Brain microvascular endothelial cell (primary cell): ENCODE data around the gene RIT2.
A peak's percentile ranks its signal among the peaks of the same experiment; 100 is the strongest.

Source experiments
- DNase-seq: peaks from one replicate; pipeline ENCODE4 v3.0.0-alpha.2; 2020
- H3K27ac ChIP-seq: fragments of 250-450 bp; sonication (Bioruptor Pico); 2 replicates; pipeline ENCODE4 v1.5.1; 2020; ENCODE audit warnings: mild to moderate bottlenecking, moderate library complexity
- H3K27me3 ChIP-seq: fragments of 250-450 bp; sonication (Bioruptor Pico); replicated peaks from 2 replicates; pipeline ENCODE4 v1.5.1; 2020; ENCODE audit warnings: mild to moderate bottlenecking
- H3K36me3 ChIP-seq: fragments of 250-450 bp; sonication (Bioruptor Pico); replicated peaks from 2 replicates; pipeline ENCODE4 v1.5.1; 2020; ENCODE audit warnings: mild to moderate bottlenecking
- H3K4me3 ChIP-seq: 2 replicates; pipeline ENCODE4 v1.5.1; 2011; ENCODE audit warnings: low read depth, mild to moderate bottlenecking, control low read depth, low read length, moderate library complexity
- CTCF ChIP-seq: IDR thresholded peaks from 2 replicates; pipeline ENCODE4 v1.5.1; 2011; ENCODE audit warnings: low read depth, mild to moderate bottlenecking, moderate library complexity, low read length, control low read depth, inconsistent platforms; ENCODE audit errors: missing control alignments
- in situ Hi-C: cut with HindIII; loops from 2 replicates; pipeline ENCODE4 v1.10.0; 2017; ENCODE audit warnings: low sequenced_read_pairs, low pct_ligation_motif_present

Gene RIT2

DNA sequence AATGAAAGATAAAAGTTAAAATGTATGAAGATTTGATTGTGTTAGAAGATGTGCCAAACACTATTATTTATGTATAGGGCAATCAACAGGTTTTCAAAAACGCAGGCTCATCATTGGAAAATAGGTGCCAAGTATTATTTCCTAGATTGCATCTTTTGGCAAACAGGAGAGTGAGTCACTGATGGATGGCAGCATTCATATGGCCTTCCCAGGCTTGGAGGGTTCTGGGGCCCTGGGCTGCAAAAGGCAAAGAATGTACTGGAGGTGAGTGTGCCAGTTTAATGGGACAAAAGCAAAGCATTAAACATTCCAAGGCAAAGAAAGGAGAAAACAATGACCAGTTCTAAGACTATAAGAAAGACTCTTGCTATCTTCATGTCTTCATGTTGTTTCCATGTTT, 379.4 kb downstream of the RIT2 start:
- Histone ChIP-seq H3K27me3 (no peaks in the 10 kb centered on the region), H3K27ac (no peak overlapping the region), H3K36me3 (no peaks in the 10 kb centered on the region), H3K4me3 (no peak overlapping the region)
- DNase-seq: no peak
- no peak for TF ChIP-seq CTCF
- in situ Hi-C loops: no loop called here

GRCh38 chr18:42734520-42734919, 381.0 kb downstream of the RIT2 start:
- in situ Hi-C loops: no loop called here
- DNase-seq: no peak
- H3K36me3 ChIP-seq: no peaks in the 10 kb centered on the region
- no peaks in the 10 kb centered on the region for H3K27me3 ChIP-seq
- no peak overlapping the region for H3K27ac ChIP-seq
- no peak overlapping the region for H3K4me3 ChIP-seq
- no peak for TF ChIP-seq CTCF

DNA sequence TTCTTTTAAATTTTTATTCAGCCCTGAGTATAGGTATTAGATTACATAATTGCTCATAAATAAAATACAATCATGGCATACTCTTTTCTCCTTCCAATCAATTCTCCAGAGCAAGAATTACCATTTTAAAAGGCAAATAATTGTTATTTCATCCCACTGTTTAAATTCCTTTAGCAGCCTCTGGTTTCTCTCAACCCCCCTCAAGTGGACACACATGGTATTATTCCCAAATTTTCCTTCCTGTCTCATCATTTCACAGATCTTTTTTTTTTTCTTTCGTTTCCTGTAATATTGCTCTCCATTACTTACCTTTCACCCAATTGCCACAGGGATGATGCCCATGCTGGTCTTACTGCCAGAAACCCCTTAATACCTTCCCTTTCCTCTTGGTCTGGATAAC, 385.2 kb downstream of the RIT2 start:
- Histone ChIP-seq H3K36me3 (no peaks in the 10 kb centered on the region), H3K27ac (no peak overlapping the region), H3K27me3 (no peaks in the 10 kb centered on the region), H3K4me3 (no peak overlapping the region)
- in situ Hi-C loops: no loop called here
- DNase-seq: no peak
- TF ChIP-seq CTCF: peak; percentile 44

DNA sequence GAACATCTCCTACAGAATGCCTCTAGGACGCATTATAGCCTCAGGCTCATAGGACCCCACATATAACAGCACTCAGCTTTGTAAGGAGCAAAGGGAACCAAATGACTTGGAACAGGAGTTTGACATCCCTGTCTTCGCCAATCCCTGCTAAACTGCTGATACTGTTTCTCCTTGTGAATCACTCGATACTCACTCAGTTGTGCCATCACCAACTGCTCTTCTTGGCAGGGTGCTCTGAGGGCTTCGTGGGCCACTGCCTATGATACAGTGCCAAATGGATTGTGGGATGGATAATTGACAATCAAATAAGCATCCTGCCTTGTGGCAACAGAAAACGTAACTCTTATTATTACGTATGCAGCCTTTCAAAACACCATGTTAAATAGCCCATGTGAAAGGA, 396.3 kb downstream of the RIT2 start:
- no peak for DNase-seq
- Histone ChIP-seq H3K27me3 (no peaks in the 10 kb centered on the region), H3K36me3 (no peaks in the 10 kb centered on the region), H3K4me3 (no peak overlapping the region), H3K27ac (no peak overlapping the region)
- in situ Hi-C loops: no loop called here
- no peak for TF ChIP-seq CTCF

- in situ Hi-C loops: no loop called here
- Histone ChIP-seq H3K36me3 (no peaks in the 10 kb centered on the region), H3K27me3 (no peaks in the 10 kb centered on the region), H3K4me3 (no peak overlapping the region), H3K27ac (no peak overlapping the region)
- no peak for TF ChIP-seq CTCF
- DNase-seq: no peak
Measured at GRCh38 chr18:42712065-42712464, 403.4 kb downstream of the RIT2 start.

GRCh38 chr18:42707080-42707479, 408.4 kb downstream of the RIT2 start:
- Histone ChIP-seq H3K27ac (no peak overlapping the region), H3K27me3 (no peaks in the 10 kb centered on the region), H3K4me3 (no peak overlapping the region), H3K36me3 (no peaks in the 10 kb centered on the region)
- no peak for DNase-seq
- TF ChIP-seq CTCF: no peak
- in situ Hi-C loops: no loop called here
